PC-3 (cell line): ENCODE measurements around the gene C16orf92. TPM values are rescaled to one million over a fixed set of nuclear protein-coding genes. Genes with fewer than 3 reads are reported as not detected.

Experiments used
- ATAC-seq: fragments of 200-7000 bp; cut with Tn5 transposase; 2 replicates; pipeline ENCODE4 v1.9.1; 2020; ENCODE audit warnings: mild to moderate bottlenecking, moderate library complexity
- BruUV-seq: library from RNA; stranded (reverse); fragments of 400-500 nt; replicated peaks from 2 replicates; lab custom pipeline; 2021; lab: Mats Ljungman, UMichigan
- CTCF ChIA-PET: fragments of 300-600 bp; sonication (Branson Sonifier 250); formaldehyde crosslinking; loops from one replicate; lab custom pipeline; 2022; ENCODE audit warnings: antibody characterized with exemption; lab: Charles Lee
- POLR2A ChIA-PET: fragments of 300-600 bp; sonication (Branson Sonifier 250); formaldehyde crosslinking; loops from one replicate; lab custom pipeline; 2022; ENCODE audit warnings: antibody characterized with exemption; ENCODE audit not compliant: unreplicated experiment; lab: Charles Lee
- DNase-seq: peaks from one replicate; pipeline ENCODE4 v3.0.0-alpha.2; 2015
- H2AFZ ChIP-seq: fragments of 300-600 bp; sonication (generic); 2 replicates; pipeline ENCODE4 v1.6.0; 2016; ENCODE audit warnings: antibody characterized with exemption, low read length
- H3F3A ChIP-seq: fragments of 300-600 bp; sonication (generic); one replicate; pipeline ENCODE4 v1.6.0; 2017; ENCODE audit warnings: antibody characterized with exemption, low read length, control low read depth, mild to moderate bottlenecking; ENCODE audit not compliant: unreplicated experiment
- H3K27ac ChIP-seq: fragments of 300-600 bp; sonication (generic); 2 replicates; pipeline ENCODE4 v1.5.1; 2016; ENCODE audit warnings: mild to moderate bottlenecking, low read length
- H3K27me3 ChIP-seq: fragments of 300-600 bp; sonication (generic); 2 replicates; pipeline ENCODE4 v1.6.1; 2016; ENCODE audit warnings: low read length, mixed read lengths
- H3K36me3 ChIP-seq: fragments of 300-600 bp; sonication (generic); 2 replicates; pipeline ENCODE4 v1.6.1; 2016; ENCODE audit warnings: low read depth, mixed run types, low read length, mixed read lengths
- H3K4me1 ChIP-seq: fragments of 300-600 bp; sonication (generic); 2 replicates; pipeline ENCODE4 v1.5.1; 2016; ENCODE audit warnings: low read length; ENCODE audit not compliant: insufficient read depth
- H3K4me2 ChIP-seq: fragments of 300-600 bp; sonication (generic); 2 replicates; pipeline ENCODE4 v1.6.0; 2016; ENCODE audit warnings: low read length
- H3K4me3 ChIP-seq: fragments of 300-600 bp; sonication (generic); 2 replicates; pipeline ENCODE4 v1.5.1; 2016; ENCODE audit warnings: mild to moderate bottlenecking, low read length, mixed read lengths
- H3K79me2 ChIP-seq: fragments of 300-600 bp; sonication (generic); 2 replicates; pipeline ENCODE4 v1.6.1; 2017; ENCODE audit warnings: low read length, mixed read lengths
- H3K9ac ChIP-seq: fragments of 300-600 bp; sonication (generic); 2 replicates; pipeline ENCODE4 v1.6.0; 2016; ENCODE audit warnings: mild to moderate bottlenecking, low read length
- H3K9me2 ChIP-seq: fragments of 300-600 bp; sonication (generic); replicated peaks from 2 replicates; pipeline ENCODE4 v1.6.1; 2016; ENCODE audit warnings: mixed run types, low read length, mixed read lengths
- H3K9me3 ChIP-seq: fragments of 300-600 bp; sonication (generic); 2 replicates; pipeline ENCODE4 v1.6.1; 2016; ENCODE audit warnings: low read length, mixed read lengths
- H4K20me1 ChIP-seq: fragments of 300-600 bp; sonication (generic); 2 replicates; pipeline ENCODE4 v1.6.1; 2016; ENCODE audit warnings: low read length, mixed read lengths
- CTCF ChIP-seq: fragments of 300-600 bp; sonication (generic); conservative IDR thresholded peaks from 2 replicates; pipeline ENCODE4 v1.5.1; 2017; ENCODE audit warnings: antibody characterized with exemption, low read depth, mild to moderate bottlenecking, low read length
- EZH2 ChIP-seq: fragments of 300-600 bp; sonication (generic); IDR thresholded peaks from one replicate; pipeline ENCODE4 v1.6.1; 2017; ENCODE audit warnings: antibody characterized with exemption, mild to moderate bottlenecking, low read length; ENCODE audit not compliant: unreplicated experiment
- EZH2phosphoT487 ChIP-seq: fragments of 300-600 bp; sonication (generic); IDR thresholded peaks from 2 replicates; pipeline ENCODE4 v1.6.1; 2018; ENCODE audit warnings: mild to moderate bottlenecking, antibody characterized with exemption, low read length, borderline replicate concordance
- intact Hi-C: fragments of 100-400 bp; cut with micrococcal nuclease; formaldehyde crosslinking; loops from 2 replicates; pipeline ENCODE4 v1.9.0; 2023
- total RNA-seq: library from RNA; depleted of rRNA; stranded (reverse); fragments of >200 nt; gene quantifications from 2 replicates; pipeline ENCODE4 v1.2.3, GENCODE V29; 2014

C16orf92 gene
- total RNA-seq, 1 experiment from 2014 or later, result not detected

GRCh38 chr16:29999605-30000004 lies 23.4 kb upstream of the C16orf92 start:
- Histone ChIP-seq H3K36me3 (no peaks in the 10 kb centered on the region), H2AFZ (no peak overlapping the region), H3K9ac (no peak overlapping the region), H3K4me1 (peaks cover 18% of the 10 kb centered on the region), H4K20me1 (no peaks in the 10 kb centered on the region), H3K9me3 (no peaks in the 10 kb centered on the region), H3F3A (no peaks in the 10 kb centered on the region), H3K4me2 (no peak overlapping the region), H3K4me3 (no peak overlapping the region), H3K27me3 (no peaks in the 10 kb centered on the region), H3K79me2 (peaks cover 12% of the 10 kb centered on the region), H3K9me2 (no peaks in the 10 kb centered on the region), H3K27ac (no peak overlapping the region)
- no peak for ATAC-seq
- no TSS peak for BruUV-seq
- no peak for DNase-seq
- ChIA-PET CTCF (no interaction called here), POLR2A (no interaction called here)
- no peak for TF ChIP-seq EZH2phosphoT487
- no peak for TF ChIP-seq EZH2
- TF ChIP-seq CTCF, result no peak
- intact Hi-C loops, result no loop called here

- Histone ChIP-seq H3K79me2 (peaks cover 12% of the 10 kb centered on the region), H3K27me3 (no peaks in the 10 kb centered on the region), H3K9me3 (no peaks in the 10 kb centered on the region), H3K27ac (no peak overlapping the region), H3K4me1 (peaks cover 5% of the 10 kb centered on the region; the same call in 1 of the 2 replicates), H3K9ac (no peak overlapping the region), H3K36me3 (no peaks in the 10 kb centered on the region), H4K20me1 (no peaks in the 10 kb centered on the region), H2AFZ (no peak overlapping the region), H3K4me3 (no peak overlapping the region), H3K9me2 (no peaks in the 10 kb centered on the region), H3K4me2 (no peak overlapping the region), H3F3A (no peaks in the 10 kb centered on the region)
- no peak for ATAC-seq
- intact Hi-C loops, result no loop called here
- CTCF ChIA-PET, result no interaction called here
- TF ChIP-seq EZH2phosphoT487 (no peak), EZH2 (no peak), CTCF (no peak)
- no peak for DNase-seq
- POLR2A ChIA-PET, result no interaction called here
- BruUV-seq, result no TSS peak
Observed at GRCh38 chr16:30000735-30001631, 22.0 kb upstream of the C16orf92 start.
